GM13977 (cell line): ENCODE measurements around the gene PTPRG.

Experiments used
- DNase-seq: peaks from one replicate; pipeline ENCODE4 v3.0.0; 2012; ENCODE audit warnings: low spot score
- in situ Hi-C: fragments of 300-500 bp; cut with MboI; formaldehyde crosslinking; loops from one replicate; pipeline ENCODE4 v1.12.0; 2022; ENCODE audit warnings: low sequenced_read_pairs, low pct_unique_long_range_greater_than_20kb, mixed read lengths, inconsistent platforms; ENCODE audit not compliant: unreplicated experiment
- TF ChIP-seq, protein P1 (sequence below): IDR thresholded peaks from 2 replicates; pipeline ENCODE4 v1.5.1; 2012; ENCODE audit warnings: mild to moderate bottlenecking, control low read depth; ENCODE audit not compliant: insufficient read depth; ENCODE audit errors: extremely low read depth, missing control alignments

Gene PTPRG

GRCh38 chr3:61928776-61929314, 367.5 kb downstream of the PTPRG start:
- in situ Hi-C loops = no loop called here
- no peak for DNase-seq
- TF ChIP-seq, protein P1, sequence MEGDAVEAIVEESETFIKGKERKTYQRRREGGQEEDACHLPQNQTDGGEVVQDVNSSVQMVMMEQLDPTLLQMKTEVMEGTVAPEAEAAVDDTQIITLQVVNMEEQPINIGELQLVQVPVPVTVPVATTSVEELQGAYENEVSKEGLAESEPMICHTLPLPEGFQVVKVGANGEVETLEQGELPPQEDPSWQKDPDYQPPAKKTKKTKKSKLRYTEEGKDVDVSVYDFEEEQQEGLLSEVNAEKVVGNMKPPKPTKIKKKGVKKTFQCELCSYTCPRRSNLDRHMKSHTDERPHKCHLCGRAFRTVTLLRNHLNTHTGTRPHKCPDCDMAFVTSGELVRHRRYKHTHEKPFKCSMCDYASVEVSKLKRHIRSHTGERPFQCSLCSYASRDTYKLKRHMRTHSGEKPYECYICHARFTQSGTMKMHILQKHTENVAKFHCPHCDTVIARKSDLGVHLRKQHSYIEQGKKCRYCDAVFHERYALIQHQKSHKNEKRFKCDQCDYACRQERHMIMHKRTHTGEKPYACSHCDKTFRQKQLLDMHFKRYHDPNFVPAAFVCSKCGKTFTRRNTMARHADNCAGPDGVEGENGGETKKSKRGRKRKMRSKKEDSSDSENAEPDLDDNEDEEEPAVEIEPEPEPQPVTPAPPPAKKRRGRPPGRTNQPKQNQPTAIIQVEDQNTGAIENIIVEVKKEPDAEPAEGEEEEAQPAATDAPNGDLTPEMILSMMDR = no peak

GRCh38 chr3:61929617-61930016, 368.2 kb downstream of the PTPRG start:
- no peak for DNase-seq
- in situ Hi-C loops = loop anchor here (10.0 kb wide), 1 partner anchor 75 kb away; no protein-coding TSS in a partner anchor
- TF ChIP-seq, protein P1 = no peak

DNA sequence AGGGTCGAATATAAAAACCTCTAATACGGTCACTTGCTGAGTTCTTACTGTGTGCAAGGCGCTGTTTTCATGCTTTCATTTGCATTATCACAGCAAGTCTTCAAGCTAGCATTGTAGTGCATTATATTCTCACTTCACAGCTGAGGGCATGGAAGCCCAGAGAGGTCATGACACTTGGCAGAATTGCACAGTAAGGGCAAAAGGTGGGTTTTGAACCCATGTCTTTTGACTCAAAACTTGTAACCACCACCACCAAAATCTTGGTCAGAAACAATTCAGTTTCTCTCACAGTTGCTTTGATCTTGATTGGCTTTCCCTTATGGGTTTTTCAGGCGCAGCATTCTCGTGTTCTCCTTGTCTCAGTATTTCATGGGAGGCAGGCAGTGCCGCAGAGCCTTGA, 371.1 kb downstream of the PTPRG start:
- DNase-seq = no peak
- TF ChIP-seq, protein P1 = no peak
- in situ Hi-C loops = loop anchor here (10.0 kb wide), 1 partner anchor 78 kb away; no protein-coding TSS in a partner anchor

DNA sequence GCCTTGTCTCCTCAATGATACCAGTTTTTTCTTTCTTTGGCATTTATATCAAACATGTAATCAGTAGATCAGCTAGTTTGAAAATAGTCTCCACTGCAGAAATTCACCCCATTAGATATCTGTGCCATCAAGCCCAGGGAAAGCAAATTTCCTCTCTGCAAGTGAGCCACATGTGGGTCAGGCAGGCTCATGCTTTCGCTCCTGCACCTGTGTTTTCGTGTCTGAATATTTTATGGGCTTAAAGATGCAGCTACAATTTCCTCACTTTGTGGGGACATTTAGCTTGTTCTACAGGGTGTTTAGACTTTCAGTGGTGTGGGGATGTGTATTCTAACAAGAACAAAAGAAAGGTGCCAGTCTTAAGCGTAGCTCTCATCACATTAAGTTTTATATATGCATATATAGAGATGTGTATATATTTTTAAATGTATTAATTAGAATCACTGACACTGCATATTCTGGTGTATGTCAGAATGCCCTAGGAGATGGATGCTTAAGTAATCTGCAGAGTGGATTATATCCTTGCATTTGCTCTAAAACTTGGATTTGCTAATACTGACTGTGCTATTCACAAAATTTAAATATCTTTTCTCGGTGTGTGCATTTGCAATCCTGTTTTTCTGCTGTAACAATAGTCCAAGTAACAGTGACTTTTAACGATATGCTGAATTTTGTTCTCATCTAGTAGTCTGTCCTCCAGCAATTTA, 372.6 kb downstream of the PTPRG start:
- in situ Hi-C loops = loop anchor here (10.0 kb wide), 1 partner anchor 79 kb away; no protein-coding TSS in a partner anchor
- TF ChIP-seq, protein P1 = no peak
- DNase-seq = no peak

GRCh38 chr3:61934505-61934871, 373.1 kb downstream of the PTPRG start:
- DNase-seq = no peak
- in situ Hi-C loops = loop anchor here (10.0 kb wide), 1 partner anchor 80 kb away; no protein-coding TSS in a partner anchor
- TF ChIP-seq, protein P1 = no peak

DNA sequence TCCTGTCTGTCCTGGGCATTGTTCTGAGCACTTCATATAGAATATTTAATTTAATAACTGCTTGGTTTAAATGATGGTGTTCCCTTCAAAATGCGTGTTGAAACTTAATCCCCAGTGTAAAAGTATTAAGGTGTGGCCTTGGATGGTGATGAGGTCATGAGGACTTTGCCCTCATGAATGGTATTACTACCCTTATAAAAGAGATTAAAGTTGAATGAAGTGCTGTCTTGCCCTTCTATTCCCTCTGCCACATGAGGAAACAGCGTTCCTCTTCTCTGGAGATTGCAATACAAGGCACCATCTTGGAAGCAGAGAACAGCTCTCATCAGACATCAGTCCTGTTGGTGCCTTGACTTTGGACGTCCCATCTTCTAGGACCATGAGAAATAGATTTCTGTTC, 374.4 kb downstream of the PTPRG start:
- in situ Hi-C loops = loop anchor here (10.0 kb wide), 1 partner anchor 81 kb away; no protein-coding TSS in a partner anchor
- DNase-seq = no peak
- TF ChIP-seq, protein P1 = no peak
